IMR-90 (cell line): Measurements from ENCODE around the gene NUBPL. TPM values are rescaled to one million over a fixed set of nuclear protein-coding genes. Genes with fewer than 3 reads are reported as not detected.

ENCODE experiments used
- ATAC-seq: fragments of 200-7000 bp; cut with Tn5 transposase; 2 replicates; pipeline ENCODE4 v1.9.1; 2020; ENCODE audit warnings: low read depth, mild to moderate bottlenecking, moderate library complexity
- BruUV-seq: library from RNA; stranded (reverse); fragments of 400-500 nt; replicated peaks from 2 replicates; lab custom pipeline; 2021; lab: Mats Ljungman, UMichigan
- CTCF ChIA-PET: fragments of 300-600 bp; formaldehyde crosslinking; extraction: SDS; loops from one replicate; lab custom pipeline; 2021; ENCODE audit warnings: antibody characterized with exemption; lab: Yijun Ruan, JAX
- POLR2A ChIA-PET: fragments of 300-600 bp; sonication (Branson Sonifier 250); formaldehyde crosslinking; loops from one replicate; lab custom pipeline; 2022; ENCODE audit warnings: antibody characterized with exemption; ENCODE audit not compliant: unreplicated experiment; lab: Charles Lee
- DNase-seq: peaks from one replicate; pipeline ENCODE4 v3.0.0; 2013
- H2AFZ ChIP-seq: replicated peaks from 2 replicates; pipeline ENCODE3; 2013; ENCODE audit warnings: low read length, mild to moderate bottlenecking; ENCODE audit not compliant: poor library complexity
- H2AK5ac ChIP-seq: 2 replicates; pipeline ENCODE4 v1.6.1; 2013; ENCODE audit warnings: low read depth, low read length, inconsistent platforms
- H2AK9ac ChIP-seq: replicated peaks from 2 replicates; pipeline ENCODE3; 2013; ENCODE audit warnings: mild to moderate bottlenecking, low read depth, low read length, moderate library complexity; ENCODE audit not compliant: poor library complexity
- H2BK120ac ChIP-seq: 2 replicates; pipeline ENCODE4 v1.6.1; 2013; ENCODE audit warnings: low read depth, low read length, inconsistent platforms
- H2BK15ac ChIP-seq: 3 replicates; pipeline ENCODE4 v1.6.1; 2013; ENCODE audit warnings: low read depth, low read length, inconsistent platforms
- H2BK20ac ChIP-seq: 2 replicates; pipeline ENCODE4 v1.6.1; 2013; ENCODE audit warnings: low read depth, mild to moderate bottlenecking, inconsistent platforms, low read length, moderate library complexity
- H2BK5ac ChIP-seq: 2 replicates; pipeline ENCODE4 v1.6.1; 2013; ENCODE audit warnings: mild to moderate bottlenecking, low read depth, low read length, inconsistent platforms; ENCODE audit not compliant: poor library complexity, severe bottlenecking
- H3K14ac ChIP-seq: replicated peaks from 2 replicates; pipeline ENCODE4 v1.6.1; 2013; ENCODE audit warnings: low read depth, low read length, inconsistent platforms
- H3K18ac ChIP-seq: 2 replicates; pipeline ENCODE4 v1.6.1; 2013; ENCODE audit warnings: low read depth, low read length, control low read depth
- H3K23ac ChIP-seq: 2 replicates; pipeline ENCODE4 v1.6.1; 2013; ENCODE audit warnings: low read depth, low read length, inconsistent platforms
- H3K27ac ChIP-seq: 2 replicates; pipeline ENCODE4 v1.5.1; 2013; ENCODE audit warnings: mild to moderate bottlenecking, control low read depth, low read length; ENCODE audit not compliant: insufficient read depth
- H3K27me3 ChIP-seq: 2 replicates; pipeline ENCODE4 v1.6.1; 2013; ENCODE audit warnings: low read length; ENCODE audit not compliant: control insufficient read depth, insufficient read depth
- H3K36me3 ChIP-seq: 2 replicates; pipeline ENCODE4 v1.6.1; 2013; ENCODE audit warnings: low read length, mixed read lengths; ENCODE audit not compliant: control insufficient read depth, insufficient read depth
- H3K4ac ChIP-seq: 2 replicates; pipeline ENCODE4 v1.6.1; 2013; ENCODE audit warnings: low read depth, low read length, inconsistent platforms
- H3K4me1 ChIP-seq: 2 replicates; pipeline ENCODE4 v1.6.1; 2013; ENCODE audit warnings: low read length, mixed read lengths; ENCODE audit not compliant: control insufficient read depth, insufficient read depth
- H3K4me2 ChIP-seq: 2 replicates; pipeline ENCODE4 v1.6.1; 2013; ENCODE audit warnings: low read depth, mild to moderate bottlenecking, control low read depth, low read length, moderate library complexity
- H3K4me3 ChIP-seq: 2 replicates; pipeline ENCODE4 v1.5.1; 2013; ENCODE audit warnings: low read depth, mild to moderate bottlenecking, control low read depth, low read length, moderate library complexity; ENCODE audit not compliant: insufficient read depth
- H3K56ac ChIP-seq: 2 replicates; pipeline ENCODE4 v1.6.1; 2013; ENCODE audit warnings: low read length, inconsistent platforms; ENCODE audit not compliant: insufficient read depth; ENCODE audit errors: extremely low read depth
- H3K79me1 ChIP-seq, 2 experiments: 2 replicates each; pipeline ENCODE4 v1.6.1; 2013; ENCODE audit warnings: low read length in 2 of 2, inconsistent platforms in 1 of 2, low read depth in 1 of 2
- H3K9ac ChIP-seq: 2 replicates; pipeline ENCODE4 v1.6.1; 2013; ENCODE audit warnings: low read depth, low read length, control low read depth
- H3K9me1 ChIP-seq: 2 replicates; pipeline ENCODE4 v1.6.1; 2013; ENCODE audit warnings: low read length, inconsistent platforms; ENCODE audit not compliant: insufficient read depth
- H3K9me3 ChIP-seq: 2 replicates; pipeline ENCODE4 v1.6.1; 2013; ENCODE audit warnings: low read length; ENCODE audit not compliant: control insufficient read depth, insufficient read depth
- H4K20me1 ChIP-seq: 2 replicates; pipeline ENCODE4 v1.6.1; 2013; ENCODE audit warnings: low read length, inconsistent platforms; ENCODE audit not compliant: insufficient read depth
- H4K5ac ChIP-seq: 2 replicates; pipeline ENCODE4 v1.6.1; 2013; ENCODE audit warnings: mild to moderate bottlenecking, low read depth, low read length, control low read depth
- H4K8ac ChIP-seq, 2 experiments: 2 replicates each; pipeline ENCODE4 v1.6.1; 2013; ENCODE audit warnings: low read depth in 2 of 2, low read length in 2 of 2, control low read depth in 1 of 2, inconsistent platforms in 1 of 2
- H4K91ac ChIP-seq: 2 replicates; pipeline ENCODE4 v1.6.1; 2013; ENCODE audit warnings: low read depth, low read length, inconsistent platforms; ENCODE audit not compliant: insufficient read depth
- BHLHE40 ChIP-seq: fragments of 150-350 bp; IDR thresholded peaks from 2 replicates; pipeline ENCODE4 v1.6.1; 2016; ENCODE audit warnings: mild to moderate bottlenecking, low read depth, low read length
- CEBPB ChIP-seq: IDR thresholded peaks from 2 replicates; pipeline ENCODE4 v1.6.1; 2012; ENCODE audit warnings: low read depth, low read length, improper control_type of control experiment
- MAFK ChIP-seq: IDR thresholded peaks from 2 replicates; pipeline ENCODE4 v1.6.1; 2012; ENCODE audit warnings: low read depth, low read length, improper control_type of control experiment
- MXI1 ChIP-seq: IDR thresholded peaks from 2 replicates; pipeline ENCODE4 v1.6.1; 2012; ENCODE audit warnings: low read depth, mild to moderate bottlenecking, low read length, moderate library complexity, borderline replicate concordance
- NFE2L2 ChIP-seq: fragments of 150-350 bp; IDR thresholded peaks from 2 replicates; pipeline ENCODE4 v1.6.1; 2016; ENCODE audit warnings: low read depth, mild to moderate bottlenecking, low read length
- POLR2A ChIP-seq: IDR thresholded peaks from 2 replicates; pipeline ENCODE4 v1.6.1; 2012; ENCODE audit warnings: mild to moderate bottlenecking, low read depth, low read length
- RAD21 ChIP-seq: IDR thresholded peaks from 2 replicates; pipeline ENCODE4 v1.6.1; 2012; ENCODE audit warnings: low read length, improper control_type of control experiment
- RFX5 ChIP-seq: IDR thresholded peaks from 2 replicates; pipeline ENCODE4 v1.8.0; 2012; ENCODE audit warnings: low read depth, mild to moderate bottlenecking, low read length, moderate library complexity
- WGBS, 2 experiments: methylation state at CpG; one replicate each; pipeline versions ENCODE4 v1.1.5 to v1.1.7; 2013; ENCODE audit warnings: missing lambda C conversion rate in 2 of 2; ENCODE audit not compliant: insufficient read length in 1 of 2; ENCODE audit errors: extremely low coverage in 2 of 2; 5-methylcytosine and 5-hydroxymethylcytosine counted together
- dilution Hi-C: fragments of 300-500 bp; cut with HindIII; formaldehyde crosslinking; loops from one replicate; pipeline ENCODE4 v1.14.3; 2018; ENCODE audit warnings: low sequenced_read_pairs; ENCODE audit not compliant: unreplicated experiment
- in situ Hi-C: fragments of 300-500 bp; cut with MboI; formaldehyde crosslinking; loops from 3 replicates; pipeline ENCODE4 v1.14.3; 2019; ENCODE audit warnings: low sequenced_read_pairs, inconsistent platforms, mixed read lengths
- intact Hi-C: fragments of 100-400 bp; cut with micrococcal nuclease; formaldehyde crosslinking; loops from 2 replicates; pipeline ENCODE4 v1.10.0; 2022
- polyA plus RNA-seq, 3 experiments: library from polyadenylated mRNA; depleted of rRNA; stranded (reverse); fragments of >200 nt; gene quantifications; 2 replicates each; pipeline ENCODE4 v1.2.3, GENCODE V29; 2012; ENCODE audit warnings: low replicate concordance in 1 of 3
- total RNA-seq: library from RNA; depleted of rRNA; stranded (reverse); fragments of >200 nt; gene quantifications from 2 replicates; pipeline ENCODE4 v1.2.3, GENCODE V29; 2012
- TF ChIP-seq, protein P1 (sequence below): fragments of 150-350 bp; IDR thresholded peaks from 2 replicates; pipeline ENCODE4 v1.6.1; 2017; ENCODE audit warnings: mild to moderate bottlenecking, antibody characterized with exemption, low read length, low read depth
- TF ChIP-seq, protein P2 (sequence below): fragments of 150-350 bp; IDR thresholded peaks from 2 replicates; pipeline ENCODE4 v1.6.1; 2016; ENCODE audit warnings: low read depth, mild to moderate bottlenecking, low read length, moderate library complexity, borderline replicate concordance

Gene NUBPL
- total and polyA plus RNA-seq, 2 of the 4 experiments (the other 2 are of a cell fraction): 5.4 to 11.5 TPM

DNA sequence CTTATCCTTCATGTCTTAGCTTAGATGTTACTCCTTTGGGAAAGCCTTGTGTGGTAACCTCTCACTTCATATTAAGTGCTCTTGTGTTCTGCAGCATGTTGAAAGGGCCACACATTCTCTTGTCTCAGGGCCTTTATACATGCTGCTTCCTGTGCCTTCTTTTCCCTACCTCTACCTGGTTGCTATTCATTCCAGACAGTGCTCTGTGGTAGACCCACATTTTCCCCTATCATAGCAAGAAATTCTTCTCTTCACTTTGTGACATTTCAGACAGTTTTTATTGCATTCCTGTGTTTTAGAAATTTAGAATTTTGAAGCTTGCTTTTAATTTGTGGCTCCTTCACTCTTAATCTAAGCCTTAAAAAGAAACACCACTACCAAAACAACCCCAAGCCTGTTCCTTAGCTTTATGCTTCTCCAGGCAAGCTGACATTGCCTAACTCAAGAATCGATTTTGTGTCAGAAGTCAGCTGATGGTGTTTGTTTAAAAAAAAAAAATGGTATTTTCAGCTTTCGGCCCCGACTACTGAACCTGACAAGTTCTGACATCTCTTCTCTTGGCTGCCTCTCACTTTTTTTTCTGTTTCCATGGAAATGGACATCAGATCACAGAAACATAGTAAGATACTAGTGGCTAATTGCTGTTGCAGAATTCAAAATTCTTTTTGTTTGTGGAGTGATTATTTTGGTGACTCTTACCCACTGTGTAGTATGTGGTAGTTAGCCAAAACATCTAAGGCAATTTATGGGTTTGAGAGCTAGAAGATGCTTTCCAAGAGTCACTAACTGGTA is 156.3 kb downstream of the NUBPL start:
- Histone ChIP-seq H2BK20ac (no peak overlapping the region), H3K4ac (no peak overlapping the region), H3K79me1 (no peaks in the 10 kb centered on the region), H3K9me3 (no peaks in the 10 kb centered on the region), H2BK5ac (no peak overlapping the region), H4K91ac (no peak overlapping the region), H3K27ac (no peak overlapping the region), H4K20me1 (no peaks in the 10 kb centered on the region), H3K27me3 (no peaks in the 10 kb centered on the region), H3K56ac (no peak overlapping the region), H2BK15ac (no peak overlapping the region), H3K4me3 (no peak overlapping the region), H4K5ac (no peak overlapping the region), H3K9ac (no peak overlapping the region), H2AK9ac (no peak overlapping the region), H2AFZ (no peak overlapping the region), H4K8ac (no peak overlapping the region), H3K36me3 (no peaks in the 10 kb centered on the region), H3K4me2 (no peak overlapping the region), H3K4me1 (no peaks in the 10 kb centered on the region), H3K23ac (no peak overlapping the region), H2BK120ac (no peak overlapping the region), H3K9me1 (no peaks in the 10 kb centered on the region), H3K18ac (no peak overlapping the region), H3K14ac (no peak overlapping the region), H2AK5ac (no peak overlapping the region)
- DNase-seq (no peak), ATAC-seq (no peak)
- in situ Hi-C loops (no loop called here), intact Hi-C loops (no loop called here), dilution Hi-C loops (no loop called here)
- TF ChIP-seq, protein P1, sequence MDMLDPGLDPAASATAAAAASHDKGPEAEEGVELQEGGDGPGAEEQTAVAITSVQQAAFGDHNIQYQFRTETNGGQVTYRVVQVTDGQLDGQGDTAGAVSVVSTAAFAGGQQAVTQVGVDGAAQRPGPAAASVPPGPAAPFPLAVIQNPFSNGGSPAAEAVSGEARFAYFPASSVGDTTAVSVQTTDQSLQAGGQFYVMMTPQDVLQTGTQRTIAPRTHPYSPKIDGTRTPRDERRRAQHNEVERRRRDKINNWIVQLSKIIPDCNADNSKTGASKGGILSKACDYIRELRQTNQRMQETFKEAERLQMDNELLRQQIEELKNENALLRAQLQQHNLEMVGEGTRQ: no peak
- no peak for TF ChIP-seq NFE2L2
- no peak for TF ChIP-seq MXI1
- TF ChIP-seq RAD21: no peak
- TF ChIP-seq MAFK: no peak
- TF ChIP-seq BHLHE40: no peak
- TF ChIP-seq CEBPB: no peak
- TF ChIP-seq, protein P2, sequence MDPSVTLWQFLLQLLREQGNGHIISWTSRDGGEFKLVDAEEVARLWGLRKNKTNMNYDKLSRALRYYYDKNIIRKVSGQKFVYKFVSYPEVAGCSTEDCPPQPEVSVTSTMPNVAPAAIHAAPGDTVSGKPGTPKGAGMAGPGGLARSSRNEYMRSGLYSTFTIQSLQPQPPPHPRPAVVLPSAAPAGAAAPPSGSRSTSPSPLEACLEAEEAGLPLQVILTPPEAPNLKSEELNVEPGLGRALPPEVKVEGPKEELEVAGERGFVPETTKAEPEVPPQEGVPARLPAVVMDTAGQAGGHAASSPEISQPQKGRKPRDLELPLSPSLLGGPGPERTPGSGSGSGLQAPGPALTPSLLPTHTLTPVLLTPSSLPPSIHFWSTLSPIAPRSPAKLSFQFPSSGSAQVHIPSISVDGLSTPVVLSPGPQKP: no peak
- TF ChIP-seq RFX5: no peak
- no peak for TF ChIP-seq POLR2A
- no TSS peak for BruUV-seq
- ChIA-PET CTCF (no interaction called here), POLR2A (no interaction called here)
- no CpG with 5 or more reads among the region's 3 CpGs for WGBS, 2 experiments
